PC-3 (cell line): ENCODE data around the gene NBAS. TPM values are rescaled to one million over a fixed set of nuclear protein-coding genes. Genes with fewer than 3 reads are reported as not detected.

Experiments
- ATAC-seq: fragments of 200-7000 bp; cut with Tn5 transposase; 2 replicates; pipeline ENCODE4 v1.9.1; 2020; ENCODE audit warnings: mild to moderate bottlenecking, moderate library complexity
- BruUV-seq: library from RNA; stranded (reverse); fragments of 400-500 nt; replicated peaks from 2 replicates; lab custom pipeline; 2021; lab: Mats Ljungman, UMichigan
- CTCF ChIA-PET: fragments of 300-600 bp; sonication (Branson Sonifier 250); formaldehyde crosslinking; loops from one replicate; lab custom pipeline; 2022; ENCODE audit warnings: antibody characterized with exemption; lab: Charles Lee
- POLR2A ChIA-PET: fragments of 300-600 bp; sonication (Branson Sonifier 250); formaldehyde crosslinking; loops from one replicate; lab custom pipeline; 2022; ENCODE audit warnings: antibody characterized with exemption; ENCODE audit not compliant: unreplicated experiment; lab: Charles Lee
- DNase-seq: peaks from one replicate; pipeline ENCODE4 v3.0.0-alpha.2; 2015
- H2AFZ ChIP-seq: fragments of 300-600 bp; sonication (generic); 2 replicates; pipeline ENCODE4 v1.6.0; 2016; ENCODE audit warnings: antibody characterized with exemption, low read length
- H3F3A ChIP-seq: fragments of 300-600 bp; sonication (generic); one replicate; pipeline ENCODE4 v1.6.0; 2017; ENCODE audit warnings: antibody characterized with exemption, low read length, control low read depth, mild to moderate bottlenecking; ENCODE audit not compliant: unreplicated experiment
- H3K27ac ChIP-seq: fragments of 300-600 bp; sonication (generic); 2 replicates; pipeline ENCODE4 v1.5.1; 2016; ENCODE audit warnings: mild to moderate bottlenecking, low read length
- H3K27me3 ChIP-seq: fragments of 300-600 bp; sonication (generic); 2 replicates; pipeline ENCODE4 v1.6.1; 2016; ENCODE audit warnings: low read length, mixed read lengths
- H3K36me3 ChIP-seq: fragments of 300-600 bp; sonication (generic); 2 replicates; pipeline ENCODE4 v1.6.1; 2016; ENCODE audit warnings: low read depth, mixed run types, low read length, mixed read lengths
- H3K4me1 ChIP-seq: fragments of 300-600 bp; sonication (generic); 2 replicates; pipeline ENCODE4 v1.5.1; 2016; ENCODE audit warnings: low read length; ENCODE audit not compliant: insufficient read depth
- H3K4me2 ChIP-seq: fragments of 300-600 bp; sonication (generic); 2 replicates; pipeline ENCODE4 v1.6.0; 2016; ENCODE audit warnings: low read length
- H3K4me3 ChIP-seq: fragments of 300-600 bp; sonication (generic); 2 replicates; pipeline ENCODE4 v1.5.1; 2016; ENCODE audit warnings: mild to moderate bottlenecking, low read length, mixed read lengths
- H3K79me2 ChIP-seq: fragments of 300-600 bp; sonication (generic); 2 replicates; pipeline ENCODE4 v1.6.1; 2017; ENCODE audit warnings: low read length, mixed read lengths
- H3K9ac ChIP-seq: fragments of 300-600 bp; sonication (generic); 2 replicates; pipeline ENCODE4 v1.6.0; 2016; ENCODE audit warnings: mild to moderate bottlenecking, low read length
- H3K9me2 ChIP-seq: fragments of 300-600 bp; sonication (generic); replicated peaks from 2 replicates; pipeline ENCODE4 v1.6.1; 2016; ENCODE audit warnings: mixed run types, low read length, mixed read lengths
- H3K9me3 ChIP-seq: fragments of 300-600 bp; sonication (generic); 2 replicates; pipeline ENCODE4 v1.6.1; 2016; ENCODE audit warnings: low read length, mixed read lengths
- H4K20me1 ChIP-seq: fragments of 300-600 bp; sonication (generic); 2 replicates; pipeline ENCODE4 v1.6.1; 2016; ENCODE audit warnings: low read length, mixed read lengths
- CTCF ChIP-seq: fragments of 300-600 bp; sonication (generic); conservative IDR thresholded peaks from 2 replicates; pipeline ENCODE4 v1.5.1; 2017; ENCODE audit warnings: antibody characterized with exemption, low read depth, mild to moderate bottlenecking, low read length
- EZH2 ChIP-seq: fragments of 300-600 bp; sonication (generic); IDR thresholded peaks from one replicate; pipeline ENCODE4 v1.6.1; 2017; ENCODE audit warnings: antibody characterized with exemption, mild to moderate bottlenecking, low read length; ENCODE audit not compliant: unreplicated experiment
- EZH2phosphoT487 ChIP-seq: fragments of 300-600 bp; sonication (generic); IDR thresholded peaks from 2 replicates; pipeline ENCODE4 v1.6.1; 2018; ENCODE audit warnings: mild to moderate bottlenecking, antibody characterized with exemption, low read length, borderline replicate concordance
- intact Hi-C: fragments of 100-400 bp; cut with micrococcal nuclease; formaldehyde crosslinking; loops from 2 replicates; pipeline ENCODE4 v1.9.0; 2023
- total RNA-seq: library from RNA; depleted of rRNA; stranded (reverse); fragments of >200 nt; gene quantifications from 2 replicates; pipeline ENCODE4 v1.2.3, GENCODE V29; 2014

Gene NBAS
- total RNA-seq, 1 experiment from 2014 or later = 37.2 TPM

DNA sequence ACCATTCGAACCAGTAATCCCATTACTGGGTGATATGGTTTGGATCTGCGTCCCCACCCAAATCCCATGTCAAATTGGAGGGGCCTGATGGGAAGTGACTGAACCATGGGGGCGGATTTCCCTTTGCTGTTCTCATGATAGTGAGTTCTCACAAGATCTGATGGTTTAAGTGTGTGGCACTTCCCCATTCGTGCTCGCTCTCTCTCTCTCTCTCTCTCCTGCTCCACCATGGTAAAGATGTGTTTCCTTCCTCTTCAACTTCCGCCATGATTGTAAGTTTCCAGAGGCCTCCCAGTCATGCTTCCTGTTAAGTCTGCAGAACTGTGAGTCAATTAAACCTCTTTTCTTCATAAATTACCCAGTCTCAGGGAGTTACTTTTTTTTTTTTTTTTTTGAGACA is 62.6 kb downstream of the NBAS start:
- TF ChIP-seq EZH2 (no peak), EZH2phosphoT487 (no peak), CTCF (no peak)

GRCh38 chr2:15494877-15495276 is 66.3 kb downstream of the NBAS start:
- Histone ChIP-seq H3K9me3 (no peaks in the 10 kb centered on the region), H3K27me3 (no peaks in the 10 kb centered on the region), H3K36me3 (0 out of 2 replicates have a peak, but pooled peaks cover 5% of the 10 kb centered on the region), H3K79me2 (no peaks in the 10 kb centered on the region), H3F3A (no peaks in the 10 kb centered on the region), H3K4me1 (no peaks in the 10 kb centered on the region), H3K4me3 (no peak overlapping the region), H3K9me2 (no peaks in the 10 kb centered on the region), H3K27ac (no peak overlapping the region), H3K9ac (no peak overlapping the region), H2AFZ (no peak overlapping the region), H3K4me2 (no peak overlapping the region), H4K20me1 (no peaks in the 10 kb centered on the region)
- intact Hi-C loops = no loop called here
- no peak for DNase-seq
- TF ChIP-seq CTCF = no peak
- no peak for TF ChIP-seq EZH2
- no peak for TF ChIP-seq EZH2phosphoT487
- no peak for ATAC-seq
- CTCF ChIA-PET = no interaction called here
- no TSS peak for BruUV-seq
- POLR2A ChIA-PET = no interaction called here

More for the DNA sequence above, 62.6 kb downstream of the NBAS start:
- H3K27ac ChIP-seq = no peak overlapping the region
- H4K20me1 ChIP-seq = no peaks in the 10 kb centered on the region
- no TSS peak for BruUV-seq
- no peak overlapping the region for H2AFZ ChIP-seq
- H3K4me1 ChIP-seq = no peaks in the 10 kb centered on the region
- no peak for DNase-seq
- no peak overlapping the region for H3K4me2 ChIP-seq
- no peak overlapping the region for H3K4me3 ChIP-seq
- H3K79me2 ChIP-seq = no peaks in the 10 kb centered on the region
- no peaks in the 10 kb centered on the region for H3K9me2 ChIP-seq
- POLR2A ChIA-PET = no interaction called here
- no peak overlapping the region for H3K9ac ChIP-seq
- no peaks in the 10 kb centered on the region for H3K9me3 ChIP-seq
- 0 out of 2 replicates have a peak, but pooled peaks cover 7% of the 10 kb centered on the region for H3K36me3 ChIP-seq
- no peaks in the 10 kb centered on the region for H3F3A ChIP-seq
- CTCF ChIA-PET = no interaction called here
- intact Hi-C loops = no loop called here
- H3K27me3 ChIP-seq = no peaks in the 10 kb centered on the region
- no peak for ATAC-seq

DNA sequence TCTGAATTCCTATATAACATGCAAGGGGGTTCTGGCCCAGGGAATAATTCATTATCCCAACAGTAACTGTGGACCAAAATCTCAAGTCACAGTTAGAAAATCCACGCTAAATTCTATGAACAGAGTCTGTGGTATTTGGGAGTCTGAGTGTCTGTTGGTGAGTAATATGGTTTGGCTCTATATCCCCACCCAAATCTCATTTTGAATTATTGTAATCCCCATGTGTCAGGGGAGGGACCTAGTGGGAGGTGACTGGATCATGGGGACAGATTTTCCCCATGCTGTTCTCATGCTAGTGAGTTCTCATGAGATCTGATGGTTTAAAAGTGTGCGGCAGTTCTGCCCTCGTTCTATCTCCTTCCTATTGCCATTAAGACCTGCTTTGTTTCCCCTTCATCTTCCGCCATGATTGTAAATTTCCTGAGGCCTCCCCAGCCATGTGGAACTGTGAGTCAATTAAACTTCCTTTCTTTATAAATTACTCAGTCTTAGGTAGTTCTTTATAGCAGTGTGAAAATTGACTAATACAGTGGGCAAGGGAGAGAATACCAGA is 68.3 kb downstream of the NBAS start:
- Histone ChIP-seq H2AFZ (no peak overlapping the region), H3K9ac (no peak overlapping the region), H3K27me3 (no peaks in the 10 kb centered on the region), H3K36me3 (no peaks in the 10 kb centered on the region; the same call in 1 of the 2 replicates), H3K4me1 (no peaks in the 10 kb centered on the region), H3K27ac (no peak overlapping the region), H4K20me1 (no peaks in the 10 kb centered on the region), H3K4me2 (no peak overlapping the region), H3K9me3 (no peaks in the 10 kb centered on the region), H3F3A (no peaks in the 10 kb centered on the region), H3K4me3 (no peak overlapping the region), H3K79me2 (no peaks in the 10 kb centered on the region), H3K9me2 (no peaks in the 10 kb centered on the region)
- CTCF ChIA-PET = no interaction called here
- no TSS peak for BruUV-seq
- no peak for DNase-seq
- POLR2A ChIA-PET = no interaction called here
- ATAC-seq = no peak
- TF ChIP-seq EZH2phosphoT487 (no peak), CTCF (no peak), EZH2 (no peak)
- intact Hi-C loops = no loop called here
